PC-3 (cell line): ENCODE measurements around the gene F2RL3.
"Not testable (repeated sequence)": the region's sequence is repeated elsewhere in the genome, so short reads cannot be mapped to it uniquely, and the experiment has no call there.

Experiments
- CTCF ChIP-seq: fragments of 300-600 bp; sonication (generic); conservative IDR thresholded peaks from 2 replicates; pipeline ENCODE4 v1.5.1; 2017; ENCODE audit warnings: antibody characterized with exemption, low read depth, mild to moderate bottlenecking, low read length
- EZH2 ChIP-seq: fragments of 300-600 bp; sonication (generic); IDR thresholded peaks from one replicate; pipeline ENCODE4 v1.6.1; 2017; ENCODE audit warnings: antibody characterized with exemption, mild to moderate bottlenecking, low read length; ENCODE audit not compliant: unreplicated experiment
- EZH2phosphoT487 ChIP-seq: fragments of 300-600 bp; sonication (generic); IDR thresholded peaks from 2 replicates; pipeline ENCODE4 v1.6.1; 2018; ENCODE audit warnings: mild to moderate bottlenecking, antibody characterized with exemption, low read length, borderline replicate concordance

- TF ChIP-seq CTCF, EZH2, EZH2phosphoT487: not testable (repeated sequence)
These were observed 13.9 kb upstream of the F2RL3 start for GRCh38 chr19:16874978-16875299.
